ENCODE results near the gene NRROS.

Gene NRROS

DNA sequence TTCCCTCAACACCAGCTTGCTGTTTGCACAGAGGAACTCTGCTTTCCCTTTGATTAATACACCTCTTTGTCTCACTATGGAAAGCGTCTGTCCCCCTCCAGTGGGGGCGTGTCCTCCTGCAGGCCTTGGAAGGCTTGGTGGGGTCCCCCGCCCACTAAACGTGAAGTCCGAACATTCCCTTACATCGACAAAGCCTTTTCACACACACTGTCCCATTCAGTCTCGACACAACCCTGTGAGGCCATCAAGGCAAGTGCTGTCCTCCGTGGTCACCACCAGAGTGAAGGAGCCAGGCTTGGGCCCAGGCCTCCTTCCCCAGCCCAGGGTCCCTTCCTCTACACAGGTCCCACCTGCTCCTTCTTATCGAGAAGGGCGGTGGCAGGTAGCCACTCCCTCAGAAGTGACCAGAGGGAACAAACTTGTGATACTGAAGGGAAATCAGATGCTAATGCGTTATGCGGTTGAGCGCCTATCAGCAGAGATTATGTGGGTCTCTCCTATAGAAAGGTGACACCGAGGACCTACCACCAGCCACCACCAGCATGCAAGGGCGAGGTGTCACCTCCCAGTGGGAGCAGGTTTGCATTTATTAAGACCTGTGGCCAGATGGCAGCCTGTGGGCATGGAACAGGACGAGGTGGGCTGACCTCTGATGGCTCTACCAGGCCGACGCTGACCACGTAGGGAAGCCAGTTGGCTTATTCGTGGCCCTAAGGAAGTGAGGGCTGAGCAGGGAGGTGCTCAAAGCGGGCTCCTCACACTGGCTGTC is 6.6 kb downstream of the NRROS start:
- no peak for DNase-seq (ENCODE audit: low read depth in 1 of 2, low spot score in 1 of 2)

DNA sequence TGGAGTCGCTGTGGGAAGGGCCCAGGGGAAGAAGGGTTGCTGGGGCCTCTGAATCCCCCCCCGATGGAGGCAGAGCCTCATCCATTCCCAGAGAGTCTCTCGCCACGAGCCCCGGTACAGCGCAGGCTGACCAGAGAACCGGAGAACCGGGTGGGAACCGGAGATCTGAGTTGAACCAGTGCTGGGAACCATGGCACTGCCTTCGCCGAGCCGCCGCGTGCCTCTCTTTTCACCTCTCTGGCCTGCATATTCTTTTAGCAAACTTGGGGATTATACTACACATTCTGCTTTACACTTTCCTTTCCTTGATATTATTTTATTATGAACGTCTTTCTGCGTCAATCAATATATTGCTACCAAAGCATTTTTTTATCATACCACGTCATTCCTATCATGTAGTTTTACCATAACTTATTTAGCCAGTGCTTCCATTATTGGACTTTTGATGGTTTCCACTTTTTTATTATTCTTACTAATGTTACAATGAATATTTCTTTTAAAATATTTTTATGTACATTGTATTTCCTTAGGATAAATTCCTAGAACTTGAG is 7.2 kb downstream of the NRROS start:
- DNase-seq (ENCODE audit: low read depth in 1 of 2, low spot score in 1 of 2) = no peak

DNA sequence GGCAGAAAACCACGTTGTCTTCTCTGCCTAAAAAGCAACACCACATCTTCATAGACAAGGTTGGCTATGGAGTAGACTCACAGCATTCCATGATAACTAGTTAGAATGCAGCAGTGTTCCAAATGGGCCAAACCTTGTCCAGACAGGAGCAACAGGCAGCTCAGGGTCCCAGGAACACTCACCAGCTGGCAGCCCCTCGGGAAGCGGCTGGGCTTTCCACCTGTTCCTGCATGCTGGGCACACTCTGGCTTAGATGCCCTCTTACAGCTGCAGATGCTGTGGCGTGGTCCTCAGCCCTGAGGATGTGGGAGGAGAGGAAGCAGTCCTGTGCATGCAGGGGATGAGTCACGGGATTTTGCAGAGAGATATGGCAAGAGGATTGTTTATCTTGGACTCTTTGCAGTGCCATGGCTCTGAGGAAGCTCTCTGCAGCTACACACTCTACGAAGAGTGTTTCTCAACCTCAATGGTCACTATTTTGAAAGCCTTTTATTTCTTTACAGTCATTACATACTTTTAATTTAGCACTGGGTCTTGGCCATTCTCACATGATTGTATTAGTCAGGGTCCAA is 11.3 kb downstream of the NRROS start:
- no peak for DNase-seq (ENCODE audit: low read depth in 1 of 2, low spot score in 1 of 2)

DNA sequence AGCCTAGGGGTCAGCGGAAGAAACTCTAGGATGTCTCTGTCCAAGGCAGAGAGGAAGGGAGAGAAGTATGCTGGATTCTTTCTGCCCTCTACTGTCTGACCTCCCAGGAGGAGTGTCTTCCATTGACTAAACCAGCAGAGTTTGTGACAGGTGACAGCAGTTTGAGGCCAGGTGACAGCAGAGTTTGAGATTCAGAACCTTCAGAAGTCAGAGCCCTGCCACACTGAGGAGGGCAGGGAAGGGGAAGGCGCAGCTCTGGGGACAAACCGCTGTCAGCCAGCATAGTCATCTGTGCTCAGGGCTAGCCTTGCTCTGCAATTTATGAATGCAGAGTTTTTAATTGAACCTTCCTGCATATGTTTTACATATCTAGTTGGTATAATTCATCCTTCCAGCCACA is 12.3 kb downstream of the NRROS start:
- DNase-seq (ENCODE audit: low read depth in 1 of 2, low spot score in 1 of 2) = no peak

DNA sequence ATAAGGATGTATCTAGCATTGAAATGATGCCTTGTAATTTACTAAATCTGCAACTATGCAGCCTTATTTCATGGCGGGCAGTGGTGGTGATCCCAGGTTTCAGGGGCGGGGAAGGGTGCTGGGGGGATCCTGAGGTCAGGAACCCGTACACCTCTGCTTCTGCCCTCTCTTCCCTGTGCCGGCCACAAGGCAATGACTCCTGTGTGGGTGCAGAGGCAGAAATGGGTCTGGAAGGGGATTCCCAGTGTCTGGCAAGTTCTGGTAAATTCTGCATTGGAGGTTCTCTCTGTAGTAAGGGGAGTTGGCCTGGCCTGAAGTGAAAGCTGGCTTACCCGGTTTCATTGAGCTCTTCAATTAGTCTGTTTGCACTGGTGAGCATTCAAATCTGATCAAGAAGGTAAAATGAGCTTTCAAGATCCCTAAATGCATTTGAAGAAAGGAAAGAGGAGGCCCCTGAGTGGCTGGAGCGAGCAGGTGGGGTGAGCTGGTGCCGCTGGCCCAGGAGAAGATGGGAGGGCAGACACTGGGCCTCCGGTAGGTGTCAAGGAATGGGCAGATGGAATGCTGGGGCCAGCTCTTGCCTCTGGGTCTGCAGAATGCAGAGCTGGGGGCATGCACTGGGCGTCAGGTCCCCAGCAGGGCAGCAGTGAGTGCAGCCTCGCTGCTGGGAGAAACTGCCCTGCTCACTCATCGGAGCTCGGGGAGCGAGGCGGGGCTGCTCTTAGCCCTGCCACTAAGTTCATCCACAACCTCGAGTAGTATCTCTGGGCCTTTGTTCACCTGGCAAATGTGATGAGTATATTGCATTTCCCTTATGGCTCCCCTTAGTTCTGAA is 13.7 kb downstream of the NRROS start:
- DNase-seq (ENCODE audit: low read depth in 1 of 2, low spot score in 1 of 2) = no peak

DNA sequence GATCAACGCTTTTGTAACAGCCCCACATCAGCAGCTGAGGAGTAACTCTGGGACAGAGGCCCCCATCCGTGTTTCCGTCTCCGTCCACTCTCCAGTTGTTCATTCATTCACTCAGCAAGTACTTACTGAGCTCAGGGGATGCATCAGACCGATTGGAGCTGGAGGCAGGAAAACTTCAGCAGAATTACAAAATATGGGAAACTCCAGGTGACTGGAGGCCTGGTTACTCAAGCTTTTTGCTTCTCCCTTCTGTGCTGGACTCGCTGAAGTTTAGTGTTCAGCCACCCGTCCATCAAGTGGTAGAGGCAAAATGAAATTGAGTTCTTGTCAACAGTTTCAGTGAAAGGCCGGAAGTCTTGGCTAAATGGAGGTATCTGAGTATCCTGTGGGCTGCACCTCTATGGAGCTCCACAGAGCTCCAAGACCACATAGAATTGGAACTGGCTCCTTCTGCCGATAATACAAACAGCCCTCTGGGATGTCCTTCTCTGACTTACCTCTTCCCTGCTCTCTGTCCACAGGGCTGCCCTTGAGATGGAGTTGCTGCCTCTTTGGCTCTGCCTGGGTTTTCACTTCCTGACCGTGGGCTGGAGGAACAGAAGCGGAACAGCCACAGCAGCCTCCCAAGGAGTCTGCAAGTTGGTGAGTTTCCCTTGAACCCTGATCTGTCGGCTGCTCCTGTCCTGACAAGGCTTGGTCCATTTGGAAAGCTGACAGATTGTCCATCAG is 14.7 kb downstream of the NRROS start:
- DNase-seq (ENCODE audit: low read depth in 1 of 2, low spot score in 1 of 2) = no peak

DNA sequence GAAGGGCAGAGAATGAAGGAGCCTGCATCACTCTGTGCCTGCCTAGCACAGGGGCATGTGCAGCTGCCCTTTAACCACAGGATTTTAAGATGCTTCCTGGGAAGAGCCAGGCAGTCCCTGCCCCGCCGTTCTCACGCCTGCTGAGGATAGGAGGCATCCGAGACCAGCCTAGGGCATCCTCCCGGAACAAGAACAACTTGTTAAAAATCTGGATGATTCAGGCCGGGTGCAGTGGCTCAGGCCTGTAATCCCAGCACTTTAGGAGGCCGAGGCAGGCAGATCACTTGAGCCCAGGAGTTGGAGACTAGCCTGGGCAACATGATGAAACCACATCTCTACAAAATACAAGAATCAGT is 15.2 kb downstream of the NRROS start:
- DNase-seq (ENCODE audit: low read depth in 1 of 2, low spot score in 1 of 2) = no peak

DNA sequence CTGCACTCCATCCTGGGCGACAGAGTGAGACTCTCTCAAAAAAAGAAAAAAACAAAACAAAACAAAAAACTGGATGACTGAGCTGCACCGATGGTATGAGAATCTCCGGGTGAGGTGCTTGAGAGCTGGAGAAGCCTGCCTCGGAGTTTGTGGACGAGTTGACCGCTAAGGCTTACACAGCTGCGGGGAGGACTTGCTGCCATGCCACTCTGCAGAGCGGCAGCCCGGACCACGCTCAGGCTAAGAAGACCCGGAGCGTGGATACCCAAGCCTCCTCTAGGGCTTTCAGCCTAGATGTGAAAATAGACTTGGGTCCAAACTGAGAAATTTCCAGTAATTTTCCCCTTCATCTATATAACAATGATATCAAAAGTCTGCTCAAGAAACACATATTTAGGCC is 16.0 kb downstream of the NRROS start:
- no peak for DNase-seq (ENCODE audit: low read depth in 1 of 2, low spot score in 1 of 2)

DNA sequence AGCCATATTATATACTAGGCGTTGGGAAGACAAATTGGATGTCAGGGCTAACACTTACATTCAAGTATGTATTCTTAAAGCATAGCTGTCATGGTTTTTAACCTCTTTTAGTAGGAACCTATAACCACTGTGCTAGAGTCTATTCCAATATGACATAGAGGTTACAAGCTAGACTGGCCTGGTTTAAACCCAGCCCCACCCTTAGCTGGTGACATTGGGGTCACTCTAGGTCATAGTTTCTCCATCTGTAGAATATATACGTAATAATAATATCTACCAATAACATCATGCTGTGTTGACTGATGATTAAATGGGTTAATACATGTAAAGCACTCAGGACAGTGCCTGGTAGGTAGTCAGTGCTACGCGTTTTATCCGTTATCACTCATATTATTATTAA is 16.7 kb downstream of the NRROS start:
- DNase-seq (ENCODE audit: low read depth in 1 of 2, low spot score in 1 of 2) = no peak

DNA sequence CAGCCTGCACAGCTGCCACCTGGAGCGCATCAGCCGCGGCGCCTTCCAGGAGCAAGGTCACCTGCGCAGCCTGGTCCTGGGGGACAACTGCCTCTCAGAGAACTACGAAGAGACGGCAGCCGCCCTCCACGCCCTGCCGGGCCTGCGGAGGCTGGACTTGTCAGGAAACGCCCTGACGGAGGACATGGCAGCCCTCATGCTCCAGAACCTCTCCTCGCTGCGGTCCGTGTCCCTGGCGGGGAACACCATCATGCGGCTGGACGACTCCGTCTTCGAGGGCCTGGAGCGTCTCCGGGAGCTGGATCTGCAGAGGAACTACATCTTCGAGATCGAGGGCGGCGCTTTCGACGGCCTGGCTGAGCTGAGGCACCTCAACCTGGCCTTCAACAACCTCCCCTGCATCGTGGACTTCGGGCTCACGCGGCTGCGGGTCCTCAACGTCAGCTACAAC is 20.4 kb downstream of the NRROS start:
- DNase-seq (ENCODE audit: low read depth in 1 of 2, low spot score in 1 of 2) = no peak

DNA sequence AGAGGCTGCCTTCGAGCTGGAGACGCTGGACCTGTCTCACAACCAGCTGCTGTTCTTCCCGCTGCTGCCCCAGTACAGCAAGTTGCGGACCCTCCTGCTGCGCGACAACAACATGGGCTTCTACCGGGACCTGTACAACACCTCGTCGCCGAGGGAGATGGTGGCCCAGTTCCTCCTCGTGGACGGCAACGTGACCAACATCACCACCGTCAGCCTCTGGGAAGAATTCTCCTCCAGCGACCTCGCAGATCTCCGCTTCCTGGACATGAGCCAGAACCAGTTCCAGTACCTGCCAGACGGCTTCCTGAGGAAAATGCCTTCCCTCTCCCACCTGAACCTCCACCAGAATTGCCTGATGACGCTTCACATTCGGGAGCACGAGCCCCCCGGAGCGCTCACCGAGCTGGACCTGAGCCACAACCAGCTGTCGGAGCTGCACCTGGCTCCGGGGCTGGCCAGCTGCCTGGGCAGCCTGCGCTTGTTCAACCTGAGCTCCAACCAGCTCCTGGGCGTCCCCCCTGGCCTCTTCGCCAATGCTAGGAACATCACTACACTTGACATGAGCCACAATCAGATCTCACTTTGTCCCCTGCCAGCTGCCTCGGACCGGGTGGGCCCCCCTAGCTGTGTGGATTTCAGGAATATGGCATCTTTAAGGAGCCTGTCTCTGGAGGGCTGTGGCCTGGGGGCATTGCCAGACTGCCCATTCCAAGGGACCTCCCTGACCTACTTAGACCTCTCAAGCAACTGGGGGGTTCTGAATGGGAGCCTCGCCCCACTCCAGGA is 21.1 kb downstream of the NRROS start:
- no peak for DNase-seq (ENCODE audit: low read depth in 1 of 2, low spot score in 1 of 2)

DNA sequence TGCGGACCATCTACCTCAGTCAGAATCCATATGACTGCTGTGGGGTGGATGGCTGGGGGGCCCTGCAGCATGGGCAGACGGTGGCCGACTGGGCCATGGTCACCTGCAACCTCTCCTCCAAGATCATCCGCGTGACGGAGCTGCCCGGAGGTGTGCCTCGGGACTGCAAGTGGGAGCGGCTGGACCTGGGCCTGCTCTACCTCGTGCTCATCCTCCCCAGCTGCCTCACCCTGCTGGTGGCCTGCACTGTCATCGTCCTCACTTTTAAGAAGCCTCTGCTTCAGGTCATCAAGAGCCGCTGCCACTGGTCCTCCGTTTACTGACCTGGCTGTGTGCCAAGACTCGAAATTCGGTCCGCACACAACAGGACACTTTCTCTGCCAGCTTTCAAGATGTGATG is 21.9 kb downstream of the NRROS start:
- no peak for DNase-seq (ENCODE audit: low read depth in 1 of 2, low spot score in 1 of 2)

DNA sequence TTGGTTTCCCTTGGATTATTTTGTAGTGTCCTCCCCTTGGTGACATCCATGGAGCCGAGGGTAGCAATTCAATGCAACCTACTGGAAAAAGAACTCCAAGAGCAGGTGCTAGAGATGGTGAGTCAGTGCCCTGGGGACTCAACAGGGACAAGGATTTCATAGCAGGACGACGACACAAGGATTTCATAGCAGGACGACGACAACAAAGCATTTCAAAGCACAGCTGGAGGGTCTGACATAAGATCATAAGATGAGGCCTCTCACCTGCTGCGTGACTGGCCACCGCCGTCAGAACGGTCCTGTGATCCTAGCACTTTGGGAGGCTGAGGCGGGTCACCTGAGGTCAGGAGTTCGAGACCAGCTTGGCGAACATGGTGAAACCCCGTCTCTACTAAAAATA is 22.5 kb downstream of the NRROS start:
- DNase-seq (ENCODE audit: low read depth in 1 of 2, low spot score in 1 of 2) = no peak

DNA sequence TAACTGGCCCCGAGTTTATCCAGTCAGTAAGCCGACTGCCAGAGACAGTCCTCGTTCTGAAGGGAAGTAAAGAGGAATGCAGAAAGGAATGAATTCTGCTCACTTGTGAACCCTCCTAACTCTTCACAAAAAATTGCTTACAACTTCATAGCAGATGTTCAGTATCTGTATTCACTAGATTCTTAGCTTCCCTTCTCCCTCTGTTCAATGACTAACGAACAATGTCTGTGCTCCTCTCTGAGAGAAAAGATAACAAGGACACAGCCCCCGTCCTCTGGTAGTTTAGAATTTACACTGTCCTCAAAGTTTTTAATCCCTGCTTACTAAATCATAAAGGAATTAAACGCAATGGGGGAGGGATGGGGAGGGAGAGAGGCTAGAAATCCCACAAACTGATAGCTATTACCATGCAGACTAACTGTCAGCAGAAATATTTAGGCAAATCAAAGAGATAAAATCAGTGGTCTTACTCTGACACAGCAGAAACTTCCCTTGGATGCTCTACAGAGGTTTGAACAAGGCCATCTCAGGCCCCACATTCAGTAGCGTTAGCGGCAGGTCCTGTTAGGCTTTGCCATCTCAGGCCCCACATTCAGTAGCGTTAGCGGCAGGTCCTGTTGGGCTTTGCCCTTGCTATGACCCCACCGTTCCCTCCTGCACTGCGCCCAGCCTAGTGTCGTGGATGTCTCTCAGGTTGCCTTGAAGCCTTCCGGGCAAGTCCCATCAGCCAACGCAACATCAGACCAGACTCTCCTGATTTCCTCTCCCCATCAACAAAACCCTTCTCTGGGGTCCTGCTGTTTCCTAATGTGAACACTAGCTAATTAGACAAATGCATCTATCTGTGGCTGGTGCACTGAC is 23.4 kb downstream of the NRROS start:
- no peak for DNase-seq (ENCODE audit: low read depth in 1 of 2, low spot score in 1 of 2)

DNA sequence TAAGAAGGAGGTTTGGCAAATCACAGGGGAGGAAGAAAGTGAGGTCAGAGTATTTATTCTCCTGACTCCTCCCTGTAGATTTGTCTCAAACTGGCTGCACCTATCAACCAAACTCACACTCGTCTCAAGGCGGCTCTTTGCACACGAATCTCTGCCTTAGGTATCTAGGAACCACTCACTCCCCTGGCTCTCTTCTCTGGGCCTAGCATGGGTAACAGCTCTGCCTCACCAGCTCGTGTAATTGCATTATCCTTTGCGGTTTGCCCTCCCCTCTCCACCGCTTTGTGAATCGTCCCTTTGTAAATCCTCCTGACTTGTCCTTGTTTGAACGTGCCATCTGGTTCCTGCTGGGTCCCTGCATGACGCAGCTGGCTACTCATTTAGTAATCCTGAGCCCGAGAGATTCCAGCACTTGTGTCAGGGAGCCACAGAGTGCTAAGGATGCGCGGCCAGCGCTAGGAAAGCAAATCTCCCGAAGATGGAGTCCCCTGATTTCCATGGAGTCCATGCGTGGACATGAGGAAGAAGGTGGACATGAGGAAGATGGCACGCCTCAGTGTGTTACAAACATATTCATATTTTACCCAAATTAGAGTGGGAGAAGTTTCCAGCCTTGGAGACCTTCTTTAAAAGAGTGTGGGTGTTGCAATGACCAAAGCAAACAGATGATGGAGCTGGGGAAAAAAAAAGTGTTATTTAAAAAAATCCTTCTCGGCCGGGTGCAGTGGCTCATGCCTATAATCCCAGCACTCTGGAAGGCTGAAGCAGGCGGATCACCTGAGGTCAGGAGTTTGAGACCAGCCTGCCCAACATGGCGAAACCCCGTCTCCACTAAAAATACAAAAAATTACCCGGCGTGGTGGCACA is 26.7 kb downstream of the NRROS start:
- DNase-seq (ENCODE audit: low read depth in 1 of 2, low spot score in 1 of 2) = no peak

DNA sequence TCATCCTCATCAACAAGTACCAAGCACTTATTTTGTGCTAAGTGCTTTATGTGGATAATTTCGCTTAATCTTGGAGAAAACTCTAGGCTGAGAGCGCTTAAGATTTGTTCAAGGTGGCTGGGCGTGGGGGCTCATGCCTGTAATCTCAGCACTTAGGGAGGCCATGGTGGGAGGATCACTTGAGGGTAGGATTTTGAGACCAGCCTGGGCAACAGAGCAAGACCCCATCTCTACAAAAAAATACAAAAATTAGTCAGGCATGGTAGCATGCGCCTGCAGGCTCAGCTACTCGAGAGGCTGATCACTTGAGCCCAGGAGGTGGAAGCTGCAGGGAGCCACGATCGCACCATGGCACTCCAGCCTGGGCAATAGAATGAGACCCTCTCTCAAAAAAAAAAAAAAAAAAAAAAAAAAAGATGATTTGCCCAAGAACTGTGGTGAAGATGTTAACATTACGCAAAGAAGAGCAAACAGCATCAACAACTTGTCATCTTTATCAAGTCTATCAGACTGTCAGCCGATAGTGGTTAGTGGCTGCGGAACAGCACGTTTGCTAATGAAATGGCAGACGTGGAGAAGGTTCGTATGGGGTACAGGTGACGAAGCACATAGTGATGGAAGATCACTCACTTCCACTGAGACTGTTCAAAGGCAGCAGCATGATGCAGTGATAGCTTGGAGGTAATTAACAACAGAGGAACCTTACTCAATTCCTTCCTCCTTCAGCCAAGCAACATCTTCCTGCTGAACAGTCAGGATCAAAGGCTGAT is 27.7 kb downstream of the NRROS start:
- DNase-seq (ENCODE audit: low read depth in 1 of 2, low spot score in 1 of 2) = no peak

DNA sequence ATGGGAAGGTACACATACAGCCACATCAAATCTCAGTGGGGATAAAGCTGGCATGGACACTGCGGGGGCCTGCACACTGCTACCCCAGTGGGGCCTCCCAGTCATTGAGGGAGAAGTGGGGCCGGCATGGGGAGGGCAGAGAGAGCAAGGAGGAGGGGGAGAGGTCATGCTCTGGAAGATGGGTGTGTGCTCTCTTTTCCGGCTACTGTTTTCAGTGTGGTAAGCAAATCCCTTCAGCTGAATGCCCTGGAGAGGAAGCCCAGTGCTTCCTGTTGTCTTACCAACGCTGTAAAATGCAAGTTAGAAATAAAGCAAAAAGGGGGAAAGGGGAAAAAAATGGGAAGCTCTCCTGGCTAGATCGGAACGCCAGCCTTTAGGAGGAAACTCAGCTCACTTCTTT is 30.8 kb downstream of the NRROS start:
- no peak for DNase-seq (ENCODE audit: low read depth in 1 of 2, low spot score in 1 of 2)

DNA sequence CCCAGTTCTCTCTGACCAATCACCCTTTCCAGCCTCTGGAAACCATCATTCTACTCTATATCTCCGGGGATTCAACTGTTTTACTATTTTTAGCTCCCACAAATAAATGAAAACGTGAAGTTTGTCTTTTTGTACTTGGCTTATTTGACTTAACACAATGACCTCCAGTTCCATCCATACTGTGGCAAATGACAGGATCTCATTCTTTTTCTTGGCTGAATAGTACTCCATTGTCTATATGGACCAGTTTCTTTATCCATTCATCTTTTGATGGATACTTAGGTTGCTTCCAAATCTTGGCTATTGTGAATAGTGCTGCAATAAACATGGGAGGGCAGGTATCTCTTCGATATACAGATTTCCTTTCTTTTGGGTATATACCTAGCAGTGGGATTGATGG is 34.1 kb downstream of the NRROS start:
- no peak for DNase-seq (ENCODE audit: low read depth in 1 of 2, low spot score in 1 of 2)
